GM23338 (cell line): Measurements from ENCODE around the gene EML1. TPM values are rescaled to one million over a fixed set of nuclear protein-coding genes. Genes with fewer than 3 reads are reported as not detected.

Experiments used
- ATAC-seq: fragments of 200-7000 bp; cut with Tn5 transposase; 3 replicates; pipeline ENCODE4 v1.9.1; 2020
- DNase-seq: peaks from one replicate; pipeline ENCODE4 v3.0.0-alpha.2; 2015; ENCODE audit warnings: low spot score
- H2AFZ ChIP-seq: fragments of 200-600 bp; sonication (generic); 2 replicates; pipeline ENCODE4 v1.8.0; 2016; ENCODE audit warnings: antibody characterized with exemption, mild to moderate bottlenecking, moderate library complexity
- H3F3A ChIP-seq: fragments of 200-600 bp; sonication (generic); replicated peaks from 2 replicates; pipeline ENCODE4 v1.8.0; 2017; ENCODE audit warnings: antibody characterized with exemption, mixed run types, low read depth
- H3K27ac ChIP-seq: fragments of 200-600 bp; sonication (generic); 2 replicates; pipeline ENCODE4 v1.6.1; 2016; ENCODE audit warnings: low read depth
- H3K27me3 ChIP-seq: fragments of 200-600 bp; sonication (generic); 2 replicates; pipeline ENCODE4 v1.8.0; 2016; ENCODE audit warnings: mild to moderate bottlenecking, mixed run types, moderate library complexity; ENCODE audit not compliant: insufficient read depth
- H3K36me3 ChIP-seq: fragments of 200-600 bp; sonication (generic); 2 replicates; pipeline ENCODE4 v1.8.0; 2016; ENCODE audit warnings: mild to moderate bottlenecking; ENCODE audit not compliant: insufficient read depth
- H3K4me1 ChIP-seq: fragments of 200-600 bp; sonication (generic); 2 replicates; pipeline ENCODE4 v1.8.0; 2016; ENCODE audit warnings: mild to moderate bottlenecking, moderate library complexity; ENCODE audit not compliant: insufficient read depth
- H3K4me2 ChIP-seq: fragments of 200-600 bp; sonication (generic); 2 replicates; pipeline ENCODE4 v1.7.1; 2017; ENCODE audit warnings: mixed run types
- H3K4me3 ChIP-seq: fragments of 200-600 bp; sonication (generic); 2 replicates; pipeline ENCODE4 v1.6.1; 2016; ENCODE audit warnings: mixed run types
- H3K79me2 ChIP-seq: fragments of 200-600 bp; sonication (generic); replicated peaks from 2 replicates; pipeline ENCODE4 v1.8.0; 2017; ENCODE audit warnings: mild to moderate bottlenecking; ENCODE audit not compliant: insufficient read depth
- H3K9me2 ChIP-seq: fragments of 200-600 bp; sonication (generic); 2 replicates; pipeline ENCODE4 v1.8.0; 2017; ENCODE audit not compliant: insufficient read depth
- H4K20me1 ChIP-seq: fragments of 200-600 bp; sonication (generic); replicated peaks from 2 replicates; pipeline ENCODE4 v1.8.0; 2017; ENCODE audit warnings: mild to moderate bottlenecking; ENCODE audit not compliant: insufficient read depth
- H3K27ac Mint-ChIP-seq: 2 replicates; pipeline ENCODE4 v1.8.0; 2020; ENCODE audit warnings: inconsistent platforms, mild to moderate bottlenecking, moderate library complexity, mixed read lengths
- H3K27me3 Mint-ChIP-seq: 3 replicates; pipeline ENCODE4 v1.8.0; 2022; ENCODE audit warnings: low read depth, mild to moderate bottlenecking, moderate library complexity, mixed read lengths, inconsistent platforms; ENCODE audit not compliant: insufficient read depth, poor library complexity
- H3K36me3 Mint-ChIP-seq: 3 replicates; pipeline ENCODE4 v1.8.0; 2021; ENCODE audit warnings: low read depth, mild to moderate bottlenecking, inconsistent platforms, moderate library complexity, mixed read lengths
- H3K4me1 Mint-ChIP-seq: 3 replicates; pipeline ENCODE4 v1.8.0; 2020; ENCODE audit warnings: mild to moderate bottlenecking, inconsistent platforms, mixed read lengths
- H3K4me3 Mint-ChIP-seq: 3 replicates; pipeline ENCODE4 v1.8.0; 2021; ENCODE audit warnings: moderate library complexity, mild to moderate bottlenecking, inconsistent platforms, mixed read lengths
- H3K9me3 Mint-ChIP-seq: 3 replicates; pipeline ENCODE4 v1.8.0; 2020; ENCODE audit warnings: moderate library complexity, mild to moderate bottlenecking, inconsistent platforms, mixed read lengths
- CREB1 ChIP-seq: fragments of 250-450 bp; sonication (Bioruptor Pico); IDR thresholded peaks from 2 replicates; pipeline ENCODE4 v1.5.0; 2020; ENCODE audit warnings: low read depth, mild to moderate bottlenecking, moderate library complexity
- CTCF ChIP-seq, 2 experiments: fragments of 200-600 bp in 1 of 2; sonication (generic) in 1 of 2; conservative IDR thresholded peaks; 2 replicates each; pipeline versions ENCODE4 v1.5.1 to v1.6.1; 2016 to 2017; ENCODE audit warnings: antibody characterized with exemption in 2 of 2, low read depth in 2 of 2, mild to moderate bottlenecking in 2 of 2, moderate library complexity in 1 of 2
- ETS1 ChIP-seq: IDR thresholded peaks from 2 replicates; pipeline ENCODE4 v1.6.1; 2016; ENCODE audit warnings: antibody characterized with exemption
- EZH2 ChIP-seq: fragments of 200-600 bp; sonication (generic); IDR thresholded peaks from one replicate; pipeline ENCODE4 v1.8.0; 2017; ENCODE audit warnings: antibody characterized with exemption, mild to moderate bottlenecking, low read depth; ENCODE audit not compliant: unreplicated experiment
- EZH2phosphoT487 ChIP-seq: fragments of 200-600 bp; sonication (generic); IDR thresholded peaks from one replicate; pipeline ENCODE4 v1.8.1; 2018; ENCODE audit warnings: antibody characterized with exemption; ENCODE audit not compliant: unreplicated experiment
- JUNB ChIP-seq: IDR thresholded peaks from one replicate; pipeline ENCODE4 v1.6.1; 2016; ENCODE audit warnings: antibody characterized with exemption; ENCODE audit not compliant: unreplicated experiment
- NANOG ChIP-seq: IDR thresholded peaks from 2 replicates; pipeline ENCODE4 v1.6.1; 2016; ENCODE audit warnings: antibody characterized with exemption, borderline replicate concordance
- POLR2AphosphoS5 ChIP-seq: IDR thresholded peaks from 2 replicates; pipeline ENCODE4 v1.6.1; 2016; ENCODE audit warnings: antibody characterized with exemption, low read depth
- REST ChIP-seq: IDR thresholded peaks from one replicate; pipeline ENCODE4 v1.6.1; 2018; ENCODE audit warnings: antibody characterized with exemption; ENCODE audit not compliant: unreplicated experiment
- STAT1 ChIP-seq: IDR thresholded peaks from one replicate; pipeline ENCODE4 v1.6.1; 2016; ENCODE audit warnings: antibody characterized with exemption; ENCODE audit not compliant: unreplicated experiment
- ZNF114 ChIP-seq: fragments of 250-450 bp; sonication (Bioruptor Pico); IDR thresholded peaks from 2 replicates; pipeline ENCODE4 v1.5.0; 2020; ENCODE audit warnings: mild to moderate bottlenecking, moderate library complexity
- ZNF331 ChIP-seq: fragments of 250-450 bp; sonication (Bioruptor Pico); IDR thresholded peaks from 2 replicates; pipeline ENCODE4 v1.5.0; 2020; ENCODE audit warnings: low read depth, mild to moderate bottlenecking, moderate library complexity
- ZNF462 ChIP-seq: fragments of 250-450 bp; sonication (Bioruptor Pico); IDR thresholded peaks from 2 replicates; pipeline ENCODE4 v1.5.0; 2020; ENCODE audit warnings: mild to moderate bottlenecking, moderate library complexity
- polyA plus RNA-seq: library from polyadenylated mRNA; unstranded; fragments of >200 nt; fragmentation: Nextera tagmentation; extraction: Ambion mirVana; gene quantifications from 2 replicates; pipeline ENCODE4 v1.2.1, GENCODE V29; 2016
- total RNA-seq: library from RNA; depleted of rRNA; stranded (reverse); fragments of >200 nt; shearing (Covaris generic); gene quantifications from 2 replicates; pipeline ENCODE4 v1.2.3, GENCODE V29; 2014

Gene EML1
- total and polyA plus RNA-seq, 2 experiments from 2014 or later = 7.0 to 18.1 TPM

- Mint-ChIP-seq H3K4me3 (no peak overlapping the region), H3K27ac (no peak overlapping the region), H3K4me1 (peaks cover 3% of the 10 kb centered on the region), H3K27me3 (peaks cover 16% of the 10 kb centered on the region), H3K36me3 (no peaks in the 10 kb centered on the region), H3K9me3 (no peaks in the 10 kb centered on the region)
- Histone ChIP-seq H3K27me3 (no peaks in the 10 kb centered on the region), H4K20me1 (no peaks in the 10 kb centered on the region; the same call in none of the 2 replicates), H3F3A (no peaks in the 10 kb centered on the region), H3K79me2 (peaks cover 5% of the 10 kb centered on the region; the same call in 1 of the 2 replicates), H3K36me3 (no peaks in the 10 kb centered on the region), H3K9me2 (no peaks in the 10 kb centered on the region), H2AFZ (no peak overlapping the region), H3K27ac (no peak overlapping the region), H3K4me3 (no peak overlapping the region), H3K4me1 (no peaks in the 10 kb centered on the region), H3K4me2 (no peak overlapping the region)
- DNase-seq = no peak
- no peak for ATAC-seq
- TF ChIP-seq CREB1 (CRISPR knock-in tag) (no peak), EZH2phosphoT487 (no peak), ZNF114 (CRISPR knock-in tag) (no peak), NANOG (no peak), STAT1 (no peak), EZH2 (no peak), POLR2AphosphoS5 (no peak), REST (no peak), CTCF (conservative IDR thresholded peaks at IDR 0.05; ENCODE audit: low read depth in 2 of 2) (no peak), JUNB (no peak), ZNF331 (CRISPR knock-in tag) (no peak), ZNF462 (CRISPR knock-in tag) (no peak), ETS1 (no peak)
Measured at GRCh38 chr14:99815696-99816095, 22.5 kb downstream of the EML1 start.
